Astrocyte (in vitro differentiated cells and primary cell): Measurements from ENCODE around the gene PDLIM7. TPM values are rescaled to one million over a fixed set of nuclear protein-coding genes. Genes with fewer than 3 reads are reported as not detected.

ENCODE experiments used
- DNase-seq: peaks from one replicate; pipeline ENCODE4 v3.0.0-alpha.2; 2010; ENCODE audit warnings: low read depth
- FAIRE-seq: peaks from 2 replicates; lab custom pipeline; 2011; peaks lifted over from hg19 to GRCh38; lab: Jason Lieb, UNC
- H2AFZ ChIP-seq: 2 replicates; pipeline ENCODE4 v1.6.0; 2012; ENCODE audit warnings: low read depth, low read length, inconsistent platforms
- H3K27ac ChIP-seq: 2 replicates; pipeline ENCODE4 v1.5.1; 2011; ENCODE audit warnings: low read depth, low read length, inconsistent platforms
- H3K27me3 ChIP-seq: 2 replicates; pipeline ENCODE4 v1.6.0; 2011; ENCODE audit warnings: low read length, inconsistent platforms; ENCODE audit not compliant: insufficient read depth
- H3K36me3 ChIP-seq: 2 replicates; pipeline ENCODE4 v1.5.1; 2011; ENCODE audit warnings: low read length, inconsistent platforms; ENCODE audit not compliant: insufficient read depth
- H3K4me1 ChIP-seq: 2 replicates; pipeline ENCODE4 v1.5.1; 2011; ENCODE audit warnings: low read length, inconsistent platforms; ENCODE audit not compliant: insufficient read depth
- H3K4me2 ChIP-seq: 2 replicates; pipeline ENCODE4 v1.6.0; 2012; ENCODE audit warnings: low read length, inconsistent platforms
- H3K4me3 ChIP-seq: 2 replicates; pipeline ENCODE4 v1.5.1; 2011; ENCODE audit warnings: low read depth, mild to moderate bottlenecking, low read length, inconsistent platforms; ENCODE audit not compliant: insufficient read depth
- H3K79me2 ChIP-seq: 2 replicates; pipeline ENCODE4 v1.6.0; 2012; ENCODE audit warnings: mild to moderate bottlenecking, low read length, inconsistent platforms; ENCODE audit not compliant: insufficient read depth
- H3K9ac ChIP-seq: 2 replicates; pipeline ENCODE4 v1.6.0; 2012; ENCODE audit warnings: mild to moderate bottlenecking, low read length, inconsistent platforms
- H3K9me3 ChIP-seq: 2 replicates; pipeline ENCODE4 v1.5.1; 2012; ENCODE audit warnings: low read depth, mild to moderate bottlenecking, low read length, inconsistent platforms; ENCODE audit not compliant: insufficient read depth
- H4K20me1 ChIP-seq: 2 replicates; pipeline ENCODE4 v1.6.0; 2012; ENCODE audit warnings: low read length, inconsistent platforms; ENCODE audit not compliant: insufficient read depth
- H3K27ac Mint-ChIP-seq: one replicate; pipeline ENCODE4 v1.8.0; 2021; ENCODE audit warnings: mild to moderate bottlenecking, mixed read lengths; ENCODE audit not compliant: unreplicated experiment
- H3K27me3 Mint-ChIP-seq: one replicate; pipeline ENCODE4 v1.8.0; 2021; ENCODE audit warnings: low read depth, mixed read lengths; ENCODE audit not compliant: unreplicated experiment
- H3K36me3 Mint-ChIP-seq: one replicate; pipeline ENCODE4 v1.8.0; 2021; ENCODE audit warnings: low read depth, mixed read lengths; ENCODE audit not compliant: unreplicated experiment
- H3K4me1 Mint-ChIP-seq: one replicate; pipeline ENCODE4 v1.8.0; 2021; ENCODE audit warnings: low read depth, mixed read lengths; ENCODE audit not compliant: unreplicated experiment
- H3K4me3 Mint-ChIP-seq: one replicate; pipeline ENCODE4 v1.8.0; 2021; ENCODE audit warnings: mild to moderate bottlenecking, moderate library complexity, mixed read lengths; ENCODE audit not compliant: unreplicated experiment
- H3K9me3 Mint-ChIP-seq: one replicate; pipeline ENCODE4 v1.8.0; 2021; ENCODE audit warnings: mild to moderate bottlenecking, mixed read lengths; ENCODE audit not compliant: unreplicated experiment
- CTCF ChIP-seq: IDR thresholded peaks from 2 replicates; pipeline ENCODE4 v1.5.1; 2011; ENCODE audit warnings: low read depth, mild to moderate bottlenecking, inconsistent platforms, low read length, moderate library complexity; ENCODE audit not compliant: insufficient read depth
- EZH2 ChIP-seq: IDR thresholded peaks from 2 replicates; pipeline ENCODE4 v1.6.1; 2012; ENCODE audit warnings: mild to moderate bottlenecking, low read length, inconsistent platforms; ENCODE audit not compliant: insufficient read depth
- total RNA-seq: library from RNA; stranded (reverse); gene quantifications from 2 replicates; pipeline ENCODE4 v1.2.1, GENCODE V29; 2021

The PDLIM7 gene
- total RNA-seq, 1 donor from 2014 or later = 590 TPM

- no peak overlapping the region for H2AFZ ChIP-seq
- Mint-ChIP-seq H3K4me1 (peaks cover 4% of the 10 kb centered on the region), H3K4me3 (no peak overlapping the region), H3K9me3 (no peaks in the 10 kb centered on the region), H3K27me3 (no peaks in the 10 kb centered on the region), H3K27ac (no peak overlapping the region), H3K36me3 (peaks cover 13% of the 10 kb centered on the region)
- DNase-seq (no peak), FAIRE-seq (no peak)
- H3K9ac ChIP-seq = no peak overlapping the region
- H4K20me1 ChIP-seq = peaks cover 60% of the 10 kb centered on the region
- H3K27ac ChIP-seq = no peak overlapping the region
- no peaks in the 10 kb centered on the region for H3K4me1 ChIP-seq
- H3K79me2 ChIP-seq = peaks cover 2% of the 10 kb centered on the region
- no peak overlapping the region for H3K4me3 ChIP-seq
- no peak overlapping the region for H3K4me2 ChIP-seq
- no peaks in the 10 kb centered on the region for H3K27me3 ChIP-seq
- no peak for TF ChIP-seq EZH2
- TF ChIP-seq CTCF = no peak
- H3K9me3 ChIP-seq = no peaks in the 10 kb centered on the region
- H3K36me3 ChIP-seq = peaks cover 26% of the 10 kb centered on the region
Measured at GRCh38 chr5:177524941-177525655, 27.7 kb upstream of the PDLIM7 start.

DNA sequence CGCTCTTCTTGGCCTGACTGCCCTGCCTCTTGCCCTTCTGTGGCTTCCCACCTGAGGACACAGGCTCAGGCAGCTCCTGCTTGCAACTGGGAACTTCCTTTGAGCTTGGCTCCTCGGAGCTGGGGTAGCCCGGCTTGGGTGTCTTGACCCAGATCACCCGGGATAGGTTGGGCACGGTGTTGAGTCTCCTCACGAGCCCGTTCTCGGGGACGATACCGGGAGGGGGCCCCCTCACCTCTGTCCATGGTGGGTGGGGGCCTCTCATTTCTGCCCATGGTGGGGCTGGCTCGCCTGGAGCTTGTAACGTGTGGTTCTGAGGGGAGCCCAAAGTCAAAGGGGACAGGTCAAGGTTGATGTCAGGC, 27.1 kb upstream of the PDLIM7 start:
- peaks cover 15% of the 10 kb centered on the region for H3K36me3 Mint-ChIP-seq
- Histone ChIP-seq H3K79me2 (peaks cover 8% of the 10 kb centered on the region), H4K20me1 (peaks cover 55% of the 10 kb centered on the region), H3K4me3 (no peak overlapping the region), H3K9ac (no peak overlapping the region), H3K27ac (no peak overlapping the region), H3K36me3 (peaks cover 27% of the 10 kb centered on the region), H3K27me3 (no peaks in the 10 kb centered on the region), H2AFZ (no peak overlapping the region), H3K9me3 (no peaks in the 10 kb centered on the region), H3K4me2 (no peak overlapping the region), H3K4me1 (no peaks in the 10 kb centered on the region)
- FAIRE-seq (no peak), DNase-seq (no peak)
- H3K4me1 Mint-ChIP-seq = peaks cover 4% of the 10 kb centered on the region
- H3K27ac Mint-ChIP-seq = no peak overlapping the region
- H3K27me3 Mint-ChIP-seq = no peaks in the 10 kb centered on the region
- H3K9me3 Mint-ChIP-seq = no peaks in the 10 kb centered on the region
- H3K4me3 Mint-ChIP-seq = no peak overlapping the region
- TF ChIP-seq CTCF (no peak), EZH2 (no peak)
